HUES64 (cell line): ENCODE results near the gene CTBS.

Experiments used
- H3K27ac ChIP-seq: 2 replicates; pipeline ENCODE4 v1.7.0; 2013; ENCODE audit warnings: low read depth, low read length, inconsistent platforms
- H3K27me3 ChIP-seq: 2 replicates; pipeline ENCODE4 v1.6.1; 2013; ENCODE audit warnings: mild to moderate bottlenecking, low read length; ENCODE audit not compliant: insufficient read depth
- H3K36me3 ChIP-seq: 2 replicates; pipeline ENCODE4 v1.6.1; 2013; ENCODE audit warnings: mild to moderate bottlenecking, low read length; ENCODE audit not compliant: insufficient read depth
- H3K4me1 ChIP-seq: 2 replicates; pipeline ENCODE4 v1.6.1; 2013; ENCODE audit warnings: mild to moderate bottlenecking, low read length, moderate library complexity; ENCODE audit not compliant: insufficient read depth
- H3K4me3 ChIP-seq: 2 replicates; pipeline ENCODE4 v1.5.1; 2013; ENCODE audit warnings: mild to moderate bottlenecking, low read length, moderate library complexity
- H3K9ac ChIP-seq: 2 replicates; pipeline ENCODE4 v1.6.1; 2013; ENCODE audit warnings: mild to moderate bottlenecking, low read depth, low read length
- H3K9me3 ChIP-seq: 2 replicates; pipeline ENCODE4 v1.6.1; 2013; ENCODE audit warnings: low read depth, low read length; ENCODE audit not compliant: insufficient read depth
- WGBS: fragments of 150-250, 120-280 bp; methylation state at CpG from one replicate; pipeline ENCODE4 v1.1.7; 2013; ENCODE audit warnings: missing lambda C conversion rate; 5-methylcytosine and 5-hydroxymethylcytosine counted together

Gene CTBS

DNA sequence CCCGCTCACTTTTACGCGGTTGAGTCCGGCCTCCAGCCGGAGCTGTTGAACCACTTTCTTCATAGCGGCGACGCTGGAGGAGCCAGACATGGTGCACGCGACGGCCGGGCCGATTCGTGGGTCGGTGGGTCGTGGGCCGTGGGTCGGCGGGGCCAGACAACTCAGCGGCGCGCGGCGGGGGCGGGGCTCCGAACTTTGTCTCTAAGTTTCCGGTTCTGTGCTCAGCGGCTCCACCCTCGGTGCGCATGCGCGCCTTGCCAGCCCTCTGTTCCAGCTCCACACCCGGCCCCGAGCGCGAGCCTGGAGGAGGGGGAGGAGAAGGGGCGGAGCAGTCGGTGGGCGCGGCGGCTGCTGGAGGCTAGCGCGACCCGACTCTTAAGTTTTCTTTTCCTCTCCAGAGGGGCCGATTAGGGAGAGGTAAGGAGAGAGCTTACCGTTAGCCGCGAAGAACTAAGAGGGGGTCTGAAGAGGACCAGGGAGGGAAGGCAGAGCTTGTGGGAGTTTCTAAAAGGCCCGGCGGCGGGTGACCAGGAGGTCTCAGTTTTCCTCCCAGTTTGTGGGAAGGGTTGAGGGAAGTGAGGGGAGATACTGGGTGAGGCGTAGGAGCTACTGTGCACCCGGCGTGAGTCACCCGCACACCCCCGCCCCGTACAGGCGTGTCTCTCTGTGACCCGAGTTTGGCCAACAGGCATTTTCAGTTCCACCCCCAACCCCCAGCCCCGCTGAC is 68.1 kb downstream of the CTBS start, which contains the start of the genes GNG5 and SPATA1:
Gene GNG5 (minus strand): TSS at position 580 of the 727 bp plus-strand sequence. CDS start 490 bp downstream, at position 90.
Gene SPATA1 (plus strand): TSS at position 385 of the 727 bp plus-strand sequence. CDS start 9,974 bp downstream, outside the sequence.
- Histone ChIP-seq H3K9ac (peak within 1 kb of the TSS; percentile 69), H3K27me3 (peaks cover 3% of the 10 kb centered on the region; the same call in 1 of the 2 replicates), H3K36me3 (peaks cover 5% of the 10 kb centered on the region), H3K4me3 (peak within 1 kb of the TSS; percentile 87), H3K4me1 (peaks cover 31% of the 10 kb centered on the region), H3K27ac (peak within 1 kb of the TSS; percentile 83), H3K9me3 (peaks cover 6% of the 10 kb centered on the region; the same call in 1 of the 2 replicates)
- under 1% methylated on average over 60 of the region's 60 CpGs for WGBS

DNA sequence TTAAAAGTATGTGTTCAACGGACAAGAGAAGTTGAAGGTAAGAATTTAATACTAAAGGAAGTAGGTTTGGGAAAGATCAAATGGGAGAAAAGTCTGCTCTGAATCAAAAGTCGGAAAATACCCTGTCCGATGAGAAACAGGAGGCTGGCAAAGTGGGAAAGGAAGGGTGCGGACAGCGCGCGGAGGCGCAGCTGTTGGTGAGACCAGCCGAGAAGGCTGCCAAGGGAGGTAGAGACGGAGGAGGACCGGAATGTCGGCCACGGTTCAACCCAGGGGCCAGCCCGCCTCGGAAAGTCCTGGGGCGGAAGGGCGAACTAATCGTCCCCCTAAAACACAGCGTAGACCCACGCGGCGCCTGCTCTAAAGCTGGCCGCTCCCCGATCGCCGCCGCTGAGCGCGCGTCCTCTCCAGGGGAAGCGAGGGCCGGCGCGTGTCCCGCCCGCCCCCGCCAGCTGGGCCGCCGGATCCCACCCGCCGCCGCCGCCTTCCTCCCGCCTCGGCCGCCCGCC is 68.7 kb downstream of the CTBS start:
- peaks cover 11% of the 10 kb centered on the region for H3K36me3 ChIP-seq
- H3K27ac ChIP-seq = peak overlapping the region; percentile 83
- WGBS = under 1% methylated on average over 47 of the region's 47 CpGs
- H3K4me3 ChIP-seq = peak overlapping the region; percentile 87
- H3K9me3 ChIP-seq = peaks cover 6% of the 10 kb centered on the region; the same call in 1 of the 2 replicates
- peaks cover 3% of the 10 kb centered on the region; the same call in 1 of the 2 replicates for H3K27me3 ChIP-seq
- H3K9ac ChIP-seq = peak overlapping the region; percentile 67
- H3K4me1 ChIP-seq = peaks cover 33% of the 10 kb centered on the region

DNA sequence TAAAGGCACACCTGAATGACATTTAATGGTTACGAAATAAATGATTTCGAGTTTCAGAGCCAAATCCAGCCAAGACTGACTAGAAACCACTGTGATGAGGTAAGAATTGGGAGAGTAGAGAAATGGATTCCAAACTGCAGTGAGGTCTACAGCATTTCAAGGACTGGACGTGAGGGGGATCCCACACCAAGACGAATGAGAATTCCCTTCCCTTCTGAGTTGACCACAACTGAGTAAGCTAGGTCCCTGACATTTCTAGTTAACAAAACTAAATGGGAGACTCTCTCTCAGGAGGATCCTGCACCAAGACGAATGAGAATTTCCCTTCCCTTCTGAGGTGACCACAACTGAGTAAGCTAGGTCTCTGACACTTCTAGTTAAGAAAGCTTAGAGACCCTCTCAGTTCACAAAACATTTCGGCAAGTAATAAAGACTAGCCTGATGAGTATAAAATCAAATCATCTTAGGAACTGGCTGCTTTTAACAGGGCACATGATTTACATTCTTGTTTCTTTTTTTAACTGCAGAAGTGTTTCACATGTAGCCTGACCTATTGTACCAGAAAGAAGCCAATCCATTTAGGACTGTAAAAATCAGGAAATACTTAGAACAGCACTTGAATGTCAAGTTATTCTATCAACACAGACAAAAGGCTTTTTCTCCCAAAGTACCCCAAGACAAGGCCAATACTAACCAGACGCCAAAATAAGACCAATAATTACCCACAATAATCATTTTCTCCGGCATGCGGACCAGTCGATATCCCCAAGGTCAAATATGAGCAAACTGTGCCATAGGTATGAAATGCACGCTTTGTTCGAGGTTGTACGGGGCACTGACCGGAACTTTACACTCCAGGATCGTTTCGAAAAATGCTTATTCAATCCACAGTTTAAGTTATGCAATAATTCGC is 69.4 kb downstream of the CTBS start:
- WGBS = 16% methylated on average over 16 of the region's 17 CpGs
- Histone ChIP-seq H3K27ac (no peak overlapping the region), H3K4me1 (peaks cover 33% of the 10 kb centered on the region), H3K27me3 (peaks cover 3% of the 10 kb centered on the region; the same call in 1 of the 2 replicates), H3K4me3 (peak overlapping the region; percentile 87), H3K36me3 (peaks cover 18% of the 10 kb centered on the region), H3K9ac (peak overlapping the region; percentile 67), H3K9me3 (peaks cover 6% of the 10 kb centered on the region; the same call in 1 of the 2 replicates)

DNA sequence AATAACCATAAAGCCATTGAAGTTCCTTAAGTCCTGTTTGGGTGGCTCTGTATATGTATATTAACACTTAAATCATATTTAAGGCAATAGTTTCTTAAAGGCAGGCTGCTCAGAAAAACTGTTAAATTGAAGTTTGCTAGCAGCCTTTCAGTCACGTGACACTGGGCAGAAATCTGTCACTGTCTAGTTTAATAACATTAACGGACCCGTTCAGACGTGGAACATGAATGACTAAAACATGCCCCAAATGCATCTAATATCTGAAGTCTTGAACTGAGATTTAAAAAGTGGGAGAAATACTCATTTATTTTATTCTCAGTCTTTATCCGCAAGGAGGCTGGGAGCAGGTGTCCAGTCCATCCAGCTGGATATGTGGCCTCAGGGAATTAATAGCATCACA is 71.3 kb downstream of the CTBS start:
- WGBS = 96% methylated on average over 5 of the region's 5 CpGs

More for the DNA sequence above, 71.3 kb downstream of the CTBS start:
- H3K27me3 ChIP-seq = peaks cover 3% of the 10 kb centered on the region; the same call in 1 of the 2 replicates
- H3K36me3 ChIP-seq = peaks cover 37% of the 10 kb centered on the region
- H3K9ac ChIP-seq = no peak overlapping the region
- H3K9me3 ChIP-seq = no peaks in the 10 kb centered on the region
- no peak overlapping the region for H3K27ac ChIP-seq
- no peak overlapping the region for H3K4me3 ChIP-seq
- peaks cover 33% of the 10 kb centered on the region for H3K4me1 ChIP-seq
